Activated T-cell treated with anti-CD3 and anti-CD28 coated beads, Interleukin-2, amount 50 U/mL, for 1 hour (primary cell): Measurements from ENCODE around the gene STK32C.
"Not testable (repeated sequence)": the region's sequence is repeated elsewhere in the genome, so short reads cannot be mapped to it uniquely, and the experiment has no call there.

Source experiments
- DNase-seq: peaks from one replicate; pipeline ENCODE4 v3.0.0-alpha.2; 2020

STK32C gene

DNA sequence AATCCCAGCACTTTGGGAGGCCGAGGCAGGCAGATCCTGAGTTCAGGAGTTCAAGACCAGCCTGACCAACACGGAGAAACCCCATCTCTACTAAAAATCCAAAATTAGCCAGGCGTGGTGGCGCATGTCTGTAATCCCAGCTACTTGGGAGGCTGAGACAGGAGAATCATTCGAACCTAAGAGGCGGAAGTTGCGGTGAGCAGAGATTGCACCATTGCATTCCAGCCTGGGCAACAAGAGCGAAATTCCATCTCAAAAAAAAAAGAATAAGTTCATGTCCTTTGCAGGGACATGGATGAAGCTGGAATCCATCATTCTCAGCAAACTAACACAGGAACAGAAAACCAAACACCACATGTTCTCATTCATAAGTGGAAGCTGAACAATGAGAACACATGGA, 7.1 kb upstream of the STK32C start:
- DNase-seq, result not testable (repeated sequence)

DNA sequence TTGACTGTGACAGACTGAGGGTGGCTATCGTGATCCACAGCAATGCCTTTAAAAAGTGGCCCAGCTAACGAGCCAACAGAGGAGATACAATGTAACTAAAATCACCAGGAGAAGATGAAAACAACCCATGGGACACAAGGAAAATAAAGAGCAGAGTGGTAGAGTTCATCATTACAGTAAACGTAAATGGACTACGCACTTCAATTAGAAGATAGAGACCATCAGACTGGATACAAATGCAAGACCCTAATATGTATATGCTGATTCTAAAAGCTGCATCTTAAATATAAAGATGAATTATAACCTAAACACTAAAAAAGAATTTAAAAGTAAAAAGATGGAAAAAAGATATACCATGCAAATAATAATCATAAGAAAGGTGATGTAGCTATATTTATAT, 6.6 kb upstream of the STK32C start:
- no peak for DNase-seq

DNA sequence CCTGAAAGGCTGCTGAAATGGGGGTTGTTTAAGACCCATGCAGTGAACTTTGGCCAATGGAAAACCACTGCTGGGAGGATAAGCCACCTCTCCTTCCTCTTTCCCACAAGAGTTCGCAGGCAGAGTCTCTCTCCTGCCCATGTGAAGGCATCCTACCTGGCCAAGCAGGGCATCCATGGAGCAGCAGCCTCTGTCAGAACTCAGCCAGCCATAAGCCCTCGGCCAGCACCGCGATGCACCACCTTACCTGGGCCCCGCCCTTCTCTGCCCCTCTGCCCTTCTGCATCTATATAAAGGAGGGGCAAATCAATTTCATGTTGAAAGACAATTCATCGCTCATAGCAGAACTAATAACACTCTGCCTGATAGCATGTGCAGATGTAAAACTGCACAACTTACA, 6.1 kb upstream of the STK32C start:
- no peak for DNase-seq

DNA sequence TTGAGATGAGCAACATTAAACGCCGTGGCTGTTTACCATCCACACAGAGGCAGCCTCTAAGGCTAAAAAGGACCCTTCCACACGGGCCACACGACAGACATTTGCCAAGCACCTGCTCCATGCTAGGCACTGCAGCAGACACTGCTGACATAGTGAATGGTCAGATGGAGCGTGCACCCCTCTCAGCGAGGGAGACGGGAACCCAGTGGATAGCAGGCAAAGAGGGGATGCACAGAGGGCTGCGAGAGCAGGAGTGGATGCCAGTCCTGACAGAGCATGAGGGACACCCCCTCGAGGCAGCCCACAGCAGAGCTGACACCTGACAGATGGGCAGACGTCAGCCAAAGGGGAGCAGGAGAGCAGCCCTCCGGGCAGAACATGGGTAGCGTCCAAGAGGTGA, 5.6 kb upstream of the STK32C start:
- no peak for DNase-seq

DNA sequence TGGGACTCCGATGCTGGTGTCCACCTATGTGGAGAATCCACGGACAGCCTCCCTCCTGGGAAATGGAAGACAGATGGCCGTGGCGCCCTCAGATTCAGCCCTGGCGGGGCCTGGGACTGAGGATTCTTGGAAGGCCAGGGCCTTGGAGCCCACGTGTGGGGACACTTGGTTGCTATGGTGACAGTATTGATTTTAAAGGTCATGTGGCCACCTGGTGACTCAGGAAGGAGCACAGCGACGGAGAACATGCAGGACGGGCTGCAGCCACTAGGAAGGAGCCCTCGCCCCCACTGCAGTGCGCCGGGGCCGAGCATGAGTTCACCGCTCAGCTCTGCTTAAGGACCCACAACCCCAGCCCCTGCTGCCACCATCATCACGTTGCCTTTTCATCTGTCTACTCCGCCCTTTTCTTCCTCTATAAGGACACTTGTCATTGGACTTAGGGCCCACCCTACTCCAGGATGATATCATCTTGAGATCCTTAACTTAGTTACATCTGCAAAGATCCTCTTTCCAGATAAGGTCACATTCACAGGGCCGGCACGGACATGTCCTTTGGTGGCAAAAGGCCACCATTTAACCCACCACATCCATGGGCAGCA, 3.7 kb upstream of the STK32C start:
- DNase-seq, result peak; percentile 1

DNA sequence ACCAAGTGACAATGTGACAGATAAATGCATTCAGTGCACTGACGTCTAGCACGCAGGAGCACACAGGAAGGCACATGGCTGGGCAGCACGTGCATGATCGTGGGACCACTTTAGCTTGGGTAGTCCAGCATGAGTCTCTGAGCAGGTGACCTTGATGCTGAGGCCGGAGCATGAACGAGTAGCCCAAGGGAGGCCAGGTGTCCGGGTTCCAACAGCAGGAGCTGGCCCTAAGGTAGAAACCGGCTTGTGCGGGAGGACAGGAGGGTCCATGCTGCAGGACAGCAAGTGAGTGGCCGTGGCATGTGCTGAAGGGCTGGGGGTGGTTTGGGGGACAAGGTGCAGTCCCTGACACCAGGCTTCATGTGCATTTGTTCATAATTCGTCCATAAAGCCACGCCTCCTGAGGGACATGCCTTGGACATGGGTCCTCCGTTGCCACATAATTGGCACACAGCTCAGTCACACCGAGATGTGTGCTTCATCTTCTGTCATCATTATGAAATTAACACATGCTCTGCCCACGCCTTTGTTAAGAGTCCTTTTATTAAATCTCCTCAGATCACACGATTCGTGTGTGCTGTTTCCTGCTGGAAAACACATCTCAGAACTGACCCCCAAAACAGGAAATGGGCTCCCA, 3.1 kb upstream of the STK32C start:
- DNase-seq, result no peak

DNA sequence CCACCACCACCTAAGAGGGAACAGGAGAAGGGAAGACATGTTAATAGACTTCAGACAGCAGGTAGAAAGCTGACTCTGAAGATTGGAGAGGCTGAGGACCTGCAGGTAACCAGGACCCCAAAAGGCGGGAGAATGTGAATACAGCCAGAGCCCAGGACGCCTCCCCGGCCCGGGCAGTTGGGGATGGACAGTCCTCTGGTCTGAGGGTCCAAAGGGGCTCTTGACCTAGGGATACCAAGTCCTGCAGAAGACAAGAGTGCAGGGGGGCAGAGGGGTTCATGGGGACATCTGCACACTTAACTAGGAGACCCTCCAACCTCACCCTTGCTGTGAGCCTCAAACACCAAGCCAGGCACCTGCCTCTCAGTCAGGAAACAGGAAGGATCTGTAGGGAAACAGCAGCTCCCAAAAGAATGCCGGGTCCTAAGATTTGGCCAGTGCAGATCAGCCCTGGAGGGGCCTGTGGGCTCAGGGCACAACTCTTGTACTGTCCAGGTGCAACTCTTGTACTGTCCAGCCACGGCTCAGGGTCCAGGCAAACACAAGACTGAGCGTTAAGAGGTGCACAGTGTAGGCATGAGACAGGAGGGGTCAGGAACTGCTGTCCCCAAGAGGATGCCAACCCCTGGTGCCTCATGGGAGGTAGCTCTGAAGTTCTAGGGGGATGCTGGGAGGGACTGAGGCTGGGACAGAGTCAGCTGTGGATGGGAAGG, 2.3 kb upstream of the STK32C start:
- DNase-seq, result no peak

DNA sequence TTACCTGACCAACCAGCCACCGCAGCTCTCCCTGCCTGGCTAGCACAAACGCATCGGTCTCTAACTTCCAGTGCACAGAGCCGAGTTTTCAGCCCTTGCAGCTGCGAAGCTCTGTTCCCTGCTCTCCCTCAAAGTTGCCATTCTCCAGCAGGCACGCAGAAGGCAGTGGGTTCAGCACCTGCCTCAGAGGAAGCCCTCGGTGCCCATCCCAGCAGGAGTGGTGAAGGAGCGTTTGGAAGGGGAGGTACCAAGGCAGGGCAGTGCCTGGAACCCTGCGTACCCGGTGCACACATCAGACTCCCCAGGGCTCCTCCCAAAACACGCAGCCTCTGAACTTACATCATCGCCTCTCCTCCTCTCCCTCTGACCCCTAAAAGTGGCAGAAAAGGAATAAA, 1.7 kb upstream of the STK32C start:
- no peak for DNase-seq

DNA sequence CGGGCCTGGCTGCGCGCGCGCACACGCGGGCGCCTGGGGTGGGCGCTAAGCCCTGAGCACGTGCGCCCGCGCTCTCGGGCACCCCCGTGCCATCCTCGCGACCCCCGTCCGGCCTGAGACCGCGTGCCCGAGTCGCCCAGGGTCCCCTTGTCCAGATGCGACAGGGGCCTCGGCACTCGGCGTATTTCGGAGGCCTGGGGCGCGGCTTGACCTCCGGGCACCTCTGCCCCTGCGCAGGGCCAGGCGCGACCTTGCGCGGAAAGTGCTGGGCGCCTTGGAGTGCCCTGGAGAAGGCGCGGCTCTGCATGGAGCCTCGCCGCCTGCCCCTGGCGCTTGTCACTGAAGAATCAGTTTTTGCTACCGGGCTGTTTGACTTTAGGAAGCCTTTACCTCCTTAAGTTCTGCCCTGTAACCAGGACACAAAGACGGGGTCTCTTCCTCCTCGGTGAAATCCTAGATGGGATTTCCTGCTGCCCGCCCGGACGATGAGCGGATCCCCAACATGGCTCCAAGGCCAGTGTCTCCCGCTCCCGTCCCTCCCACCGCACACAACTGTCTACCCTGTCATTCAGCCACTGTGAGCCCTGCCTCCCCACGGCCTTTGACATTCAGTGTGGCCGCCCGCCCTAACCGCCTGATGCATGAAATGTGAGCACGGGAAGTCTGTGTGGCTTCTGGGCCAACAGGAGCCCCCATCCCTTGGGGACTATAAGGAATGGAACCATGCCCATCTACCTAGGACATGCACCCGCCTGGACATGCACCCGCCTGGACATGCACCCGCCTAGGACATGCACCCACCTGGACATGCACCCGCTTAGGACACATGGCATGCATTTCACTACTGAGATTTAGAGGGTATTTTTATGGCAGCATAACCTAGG, 1.1 kb upstream of the STK32C start:
- no peak for DNase-seq

DNA sequence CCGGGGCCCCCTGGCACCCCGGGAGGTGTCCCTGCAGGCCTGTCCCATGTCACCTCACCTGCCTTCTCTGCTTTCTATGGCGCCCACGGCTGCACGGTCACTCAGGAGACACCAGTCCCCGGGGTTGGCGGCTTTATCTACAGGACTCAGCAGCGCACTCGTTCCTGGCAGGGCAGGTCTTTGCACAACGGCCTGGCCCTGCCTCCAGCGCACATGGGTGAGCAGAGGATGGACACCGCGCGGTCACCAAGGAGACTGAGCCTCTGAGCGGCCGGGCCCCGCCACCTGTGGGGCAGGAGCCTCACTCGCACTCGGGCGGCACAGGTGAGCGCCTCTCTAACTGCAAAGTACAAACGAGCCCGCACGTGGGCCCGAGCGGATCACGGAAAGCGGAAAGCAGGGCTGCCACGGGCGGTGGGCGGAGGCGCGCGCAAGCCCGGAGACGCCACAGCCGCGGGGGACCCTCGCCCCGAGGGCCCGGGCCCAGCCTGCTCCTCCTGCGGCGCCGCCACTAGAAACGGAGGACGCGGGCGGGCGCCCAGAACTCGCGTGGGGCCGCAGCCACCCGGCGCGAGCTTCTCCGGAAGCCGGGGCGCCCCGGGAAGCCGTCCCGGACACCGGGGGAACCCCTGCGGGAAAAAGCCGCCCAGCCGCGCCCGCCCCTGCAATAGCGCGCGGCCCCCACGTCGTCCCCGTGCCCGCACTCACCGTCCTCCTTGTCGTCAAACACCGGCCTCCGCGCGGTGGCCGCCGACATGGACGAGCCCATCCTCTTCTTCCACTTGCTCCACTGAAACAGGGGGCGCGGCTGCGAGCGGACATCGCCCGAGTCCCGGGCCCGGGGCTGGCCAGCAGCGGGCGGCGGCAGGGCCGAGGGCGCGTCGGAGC, 642 bp downstream of the STK32C start:
- DNase-seq, result peak; percentile 58

DNA sequence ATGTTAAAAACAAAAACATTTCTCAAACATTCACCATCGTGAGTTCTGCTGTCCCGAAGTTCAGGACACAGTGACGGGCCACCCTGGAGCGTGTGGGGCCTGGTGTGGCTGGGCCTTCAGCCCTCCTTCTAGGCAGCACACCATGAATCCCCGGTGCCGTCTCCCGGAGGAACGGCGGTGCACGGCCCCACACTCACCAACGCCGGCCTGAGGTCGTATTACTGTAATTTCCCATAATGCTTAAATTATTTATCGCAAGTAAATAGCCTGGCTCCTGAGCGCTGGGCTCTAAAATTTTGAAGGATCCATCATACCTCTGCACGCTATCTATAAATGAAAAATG, 1.4 kb downstream of the STK32C start:
- no peak for DNase-seq

DNA sequence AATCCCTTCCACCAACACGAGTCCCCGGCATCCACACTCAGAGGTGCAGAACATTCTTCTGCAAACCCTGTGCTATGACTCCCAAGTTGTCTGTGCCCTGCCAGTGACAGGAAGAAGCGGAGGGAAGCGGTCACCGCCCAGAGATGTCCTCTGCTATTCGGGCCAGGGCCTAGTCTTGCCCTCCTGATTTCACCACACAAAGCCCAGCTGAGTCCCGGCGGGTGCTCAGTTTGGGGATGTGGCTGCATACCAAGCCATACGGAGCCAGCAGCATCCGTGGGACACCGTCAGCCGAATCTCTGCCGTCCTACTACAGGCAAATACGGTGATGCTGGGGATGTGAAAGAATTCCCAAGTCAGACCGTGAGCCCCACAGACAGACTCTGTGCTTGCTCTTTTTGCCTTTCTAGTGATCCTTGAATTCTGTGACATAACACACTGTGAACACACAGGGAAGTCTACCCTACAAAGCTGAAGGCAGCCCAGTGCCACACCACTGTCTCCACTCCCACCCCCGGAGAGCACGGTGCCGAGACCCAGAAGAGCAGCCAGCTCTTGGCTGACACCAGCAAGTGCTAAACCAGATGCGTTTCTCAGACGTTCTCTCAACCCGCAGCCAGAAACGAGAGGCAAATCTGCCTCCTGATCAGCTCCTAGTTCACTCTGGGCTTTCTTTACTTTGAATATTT, 2.0 kb downstream of the STK32C start:
- DNase-seq, result no peak

DNA sequence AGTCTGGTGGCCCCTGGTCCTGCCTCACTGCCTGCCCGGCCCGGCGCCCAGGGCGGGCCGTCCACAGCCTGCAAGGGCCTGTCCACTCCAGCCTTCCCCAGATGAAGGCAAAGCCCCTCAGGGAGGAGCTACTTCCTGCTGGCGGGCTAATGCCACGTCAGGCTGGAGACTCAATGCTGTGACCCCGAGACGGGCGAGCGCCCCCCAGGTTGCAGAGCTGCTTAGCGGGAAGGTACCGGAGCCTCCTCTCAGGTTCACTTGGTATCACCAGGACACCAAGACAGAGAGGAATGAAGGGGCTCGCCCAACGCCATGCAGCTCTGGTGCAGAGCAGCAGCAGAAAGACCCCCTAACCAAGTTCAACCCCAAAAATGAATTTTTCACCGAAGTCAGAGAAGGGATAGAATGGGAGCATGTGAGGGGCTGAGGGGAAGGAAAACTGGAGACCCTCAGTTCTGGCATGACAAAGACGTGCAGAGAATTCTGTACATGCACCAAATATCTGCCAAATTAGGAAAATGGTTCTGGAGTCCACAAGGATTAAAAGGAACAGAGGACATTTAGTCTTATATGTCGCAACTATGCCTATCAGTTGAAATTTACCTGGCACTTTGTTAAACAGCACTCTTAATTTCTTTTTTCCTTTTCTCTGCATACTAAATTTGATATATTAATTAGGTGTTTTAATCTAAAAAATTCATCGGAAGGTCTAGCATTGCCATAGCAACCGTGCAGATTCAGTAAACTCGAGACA, 2.8 kb downstream of the STK32C start:
- DNase-seq, result no peak

DNA sequence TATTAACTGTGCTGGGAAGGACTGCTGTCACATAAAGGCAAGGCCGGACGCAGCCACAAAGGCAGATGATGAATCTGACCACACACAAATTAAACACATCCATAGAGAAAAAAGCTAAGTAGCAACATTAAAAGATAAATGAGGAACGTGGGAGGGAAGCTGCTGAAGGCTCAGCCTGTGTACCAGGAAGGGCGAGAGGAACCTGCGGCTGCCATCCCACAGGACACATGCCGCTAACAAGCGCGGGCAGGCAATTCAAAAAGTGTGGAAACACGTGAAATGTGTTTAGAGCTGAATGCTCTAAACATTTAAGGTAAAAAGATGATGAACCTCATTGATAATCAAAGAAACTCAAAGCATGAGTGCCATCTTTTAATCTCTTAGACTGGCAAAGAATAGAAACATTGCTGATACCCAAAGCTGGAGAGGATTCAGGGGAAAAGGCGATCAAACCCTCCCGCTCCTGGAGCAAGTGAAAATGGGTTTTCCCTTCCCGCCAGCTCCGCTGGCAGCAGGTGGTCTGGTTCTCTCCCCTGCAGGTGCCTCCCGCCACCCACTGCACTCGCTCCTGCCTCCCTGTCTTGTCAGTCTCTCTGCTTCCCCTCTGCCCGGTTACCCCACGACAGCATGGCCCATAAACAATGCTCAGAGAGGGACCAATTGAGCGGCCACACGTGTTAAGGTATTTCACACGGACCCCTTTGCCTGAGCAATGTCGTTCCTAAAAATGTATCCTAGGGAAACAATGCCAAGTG, 4.2 kb downstream of the STK32C start:
- DNase-seq, result peak; percentile 3

DNA sequence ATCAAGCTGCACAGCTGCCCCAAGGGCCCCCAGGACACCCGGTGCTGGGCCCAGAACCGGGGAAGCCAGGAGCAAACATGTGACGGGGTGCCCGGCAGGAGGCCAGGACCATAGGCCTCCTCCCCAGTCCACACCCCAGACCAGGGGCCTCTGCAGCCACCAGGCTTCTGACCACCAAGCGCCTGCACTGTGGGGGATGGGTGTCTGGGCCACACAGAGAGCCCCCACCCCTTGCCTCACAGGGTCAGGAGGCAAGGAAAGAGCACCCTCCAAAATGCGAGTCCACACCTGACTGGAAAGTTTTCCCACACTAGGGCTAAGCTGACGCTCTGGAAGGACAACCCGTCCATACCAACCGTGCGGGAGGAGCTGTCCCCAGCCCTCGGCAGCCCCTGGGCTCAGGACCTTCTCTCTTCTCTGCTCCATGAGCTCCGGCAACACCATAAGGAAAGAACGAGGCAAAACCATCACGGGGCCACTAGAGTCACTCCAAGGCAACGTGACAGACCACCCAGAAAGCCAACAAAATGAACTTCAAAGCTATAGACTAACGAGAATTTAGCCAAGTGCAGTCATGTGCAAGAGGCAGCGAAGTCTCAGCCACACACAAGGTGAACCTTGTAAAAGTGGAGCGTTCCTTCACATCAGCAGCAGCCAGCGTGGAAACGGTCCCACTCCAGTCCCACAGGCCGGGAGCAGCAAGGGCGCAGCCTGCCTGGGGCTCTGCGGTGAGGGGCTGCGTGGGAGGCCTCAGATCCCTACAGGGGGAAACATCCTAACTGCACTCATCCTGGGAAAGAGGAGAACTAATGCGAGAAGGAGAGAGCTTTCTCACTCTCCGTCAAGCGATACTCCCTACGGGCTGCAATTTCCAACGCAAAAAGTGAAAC, 5.1 kb downstream of the STK32C start:
- peak; percentile 10 for DNase-seq

DNA sequence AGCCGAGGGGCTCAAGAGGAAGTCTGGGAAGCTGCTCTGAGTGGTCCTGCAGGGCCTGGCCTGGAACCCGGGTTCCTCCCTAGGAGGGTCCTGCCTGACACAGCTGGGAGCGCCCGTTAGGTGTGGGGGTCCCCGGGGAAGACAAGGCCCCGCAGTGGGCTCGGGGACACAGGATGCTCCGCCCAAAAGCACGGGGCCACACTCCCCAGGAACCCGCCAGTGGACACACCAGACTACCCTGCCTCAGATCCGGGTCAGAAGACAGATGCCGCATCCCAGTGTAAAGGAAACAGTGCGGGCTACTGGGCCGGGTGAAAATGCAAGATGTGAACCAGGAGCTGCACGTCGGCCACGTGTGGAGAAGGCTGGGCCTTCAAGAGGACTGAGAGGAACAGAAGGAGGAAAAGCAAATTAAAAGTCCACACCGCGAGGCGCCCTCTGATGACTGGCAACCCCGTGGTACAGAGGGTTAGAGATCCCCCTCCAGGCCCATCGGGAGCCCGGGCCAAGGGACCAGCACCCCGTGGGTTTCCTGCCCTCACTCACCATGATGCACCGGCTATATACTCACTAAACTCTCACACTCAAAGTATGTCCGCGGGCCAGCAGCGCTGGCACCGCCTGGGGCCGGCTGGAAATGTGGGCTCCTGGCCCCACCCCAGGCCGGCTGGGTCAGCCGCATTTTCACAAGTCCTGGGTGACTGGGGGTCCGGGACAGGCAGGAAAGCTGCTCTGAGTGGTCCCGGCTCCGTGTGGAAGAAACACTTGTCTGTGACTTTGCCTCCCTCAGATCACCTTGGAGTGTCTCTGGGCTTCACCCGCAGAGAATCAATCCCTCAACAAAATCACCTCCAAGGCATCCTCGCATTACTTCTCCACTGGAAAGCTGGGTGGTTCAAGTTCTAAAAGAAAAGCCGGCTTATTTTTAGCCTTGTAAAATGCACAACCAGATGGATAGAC, 6.1 kb downstream of the STK32C start:
- peak; percentile 13 for DNase-seq

DNA sequence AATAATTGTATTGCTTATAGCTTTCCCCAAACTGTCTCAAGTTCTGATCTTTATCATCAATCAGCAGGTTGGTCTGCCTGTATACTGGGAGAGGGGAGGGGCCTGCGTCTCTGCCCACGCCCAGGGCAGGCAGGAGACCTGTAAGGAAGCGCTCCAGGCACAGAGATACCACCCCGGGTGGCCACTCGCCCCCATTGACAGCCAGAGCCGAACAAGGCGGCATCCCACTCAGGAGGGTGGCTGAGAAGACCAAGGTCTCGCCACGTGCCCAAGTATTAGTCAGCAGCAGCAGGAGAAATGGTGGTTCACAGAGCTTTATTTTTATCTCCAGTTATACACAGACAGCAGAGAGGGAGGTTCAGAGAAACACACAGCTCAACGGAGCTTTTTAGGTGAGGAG, 7.2 kb downstream of the STK32C start:
- peak; percentile 9 for DNase-seq
